ENCODE results near the gene HTATIP2.
"Not testable (repeated sequence)": the region's sequence is repeated elsewhere in the genome, so short reads cannot be mapped to it uniquely, and the experiment has no call there.

The HTATIP2 gene

GRCh38 chr11:20363500-20364340, at the start of gene HTATIP2:
HTATIP2 (plus strand) TSS chr11:20363714; CDS start chr11:20364238, 524 bp downstream.
- in situ Hi-C loops (cut with MboI; ENCODE audit: low sequenced_read_pairs), result no loop called here

- in situ Hi-C loops (cut with MboI; ENCODE audit: low sequenced_read_pairs), result no loop called here
These were observed 47.7 kb upstream of the HTATIP2 start for GRCh38 chr11:20315800-20316199.

GRCh38 chr11:20321177-20321576, 42.3 kb upstream of the HTATIP2 start:
- in situ Hi-C loops (cut with MboI; ENCODE audit: low sequenced_read_pairs), result no loop called here

GRCh38 chr11:20327377-20327935, 36.1 kb upstream of the HTATIP2 start:
- in situ Hi-C loops (cut with MboI; ENCODE audit: low sequenced_read_pairs), result no loop called here

GRCh38 chr11:20336056-20336455, 27.5 kb upstream of the HTATIP2 start:
- in situ Hi-C loops (cut with MboI; ENCODE audit: low sequenced_read_pairs), result no loop called here

- in situ Hi-C loops (cut with MboI; ENCODE audit: low sequenced_read_pairs), result no loop called here
These were observed 25.9 kb upstream of the HTATIP2 start for GRCh38 chr11:20337526-20338154.

- in situ Hi-C loops (cut with MboI; ENCODE audit: low sequenced_read_pairs), result no loop called here
These were observed 21.0 kb upstream of the HTATIP2 start for GRCh38 chr11:20342347-20343141.

- in situ Hi-C loops (cut with MboI; ENCODE audit: low sequenced_read_pairs), result no loop called here
These were observed 12.4 kb upstream of the HTATIP2 start for GRCh38 chr11:20351136-20351535.

GRCh38 chr11:20351751-20352262, 11.7 kb upstream of the HTATIP2 start:
- in situ Hi-C loops (cut with MboI; ENCODE audit: low sequenced_read_pairs), result no loop called here

- in situ Hi-C loops (cut with MboI; ENCODE audit: low sequenced_read_pairs), result no loop called here
These were observed 9.6 kb upstream of the HTATIP2 start for GRCh38 chr11:20353829-20354434.

GRCh38 chr11:20355221-20356219, 8.0 kb upstream of the HTATIP2 start:
- in situ Hi-C loops (cut with MboI; ENCODE audit: low sequenced_read_pairs), result no loop called here

- in situ Hi-C loops (cut with MboI; ENCODE audit: low sequenced_read_pairs), result no loop called here
These were observed 6.4 kb upstream of the HTATIP2 start for GRCh38 chr11:20357150-20357549.

- in situ Hi-C loops (cut with MboI; ENCODE audit: low sequenced_read_pairs), result no loop called here
These were observed 2.9 kb upstream of the HTATIP2 start for GRCh38 chr11:20360650-20361049.

GRCh38 chr11:20362481-20362880, 1.0 kb upstream of the HTATIP2 start:
- in situ Hi-C loops (cut with MboI; ENCODE audit: low sequenced_read_pairs), result no loop called here

GRCh38 chr11:20363149-20363499, 390 bp upstream of the HTATIP2 start:
- in situ Hi-C loops (cut with MboI; ENCODE audit: low sequenced_read_pairs), result no loop called here

GRCh38 chr11:20364341-20364792, 853 bp downstream of the HTATIP2 start:
- in situ Hi-C loops (cut with MboI; ENCODE audit: low sequenced_read_pairs), result no loop called here

GRCh38 chr11:20365465-20365864, 2.0 kb downstream of the HTATIP2 start:
- in situ Hi-C loops (cut with MboI; ENCODE audit: low sequenced_read_pairs), result not testable (repeated sequence)

GRCh38 chr11:20367313-20367948, 3.9 kb downstream of the HTATIP2 start:
- in situ Hi-C loops (cut with MboI; ENCODE audit: low sequenced_read_pairs), result no loop called here

- in situ Hi-C loops (cut with MboI; ENCODE audit: low sequenced_read_pairs), result no loop called here
These were observed 4.9 kb downstream of the HTATIP2 start for GRCh38 chr11:20368438-20368837.

Measured in HL-60/S4 treated with phorbol 12-myristate 13-acetate at 8.2 ng/mL for 4 days and 3 days (cell line).